ENCODE measurements around the gene ECSIT.

DNA sequence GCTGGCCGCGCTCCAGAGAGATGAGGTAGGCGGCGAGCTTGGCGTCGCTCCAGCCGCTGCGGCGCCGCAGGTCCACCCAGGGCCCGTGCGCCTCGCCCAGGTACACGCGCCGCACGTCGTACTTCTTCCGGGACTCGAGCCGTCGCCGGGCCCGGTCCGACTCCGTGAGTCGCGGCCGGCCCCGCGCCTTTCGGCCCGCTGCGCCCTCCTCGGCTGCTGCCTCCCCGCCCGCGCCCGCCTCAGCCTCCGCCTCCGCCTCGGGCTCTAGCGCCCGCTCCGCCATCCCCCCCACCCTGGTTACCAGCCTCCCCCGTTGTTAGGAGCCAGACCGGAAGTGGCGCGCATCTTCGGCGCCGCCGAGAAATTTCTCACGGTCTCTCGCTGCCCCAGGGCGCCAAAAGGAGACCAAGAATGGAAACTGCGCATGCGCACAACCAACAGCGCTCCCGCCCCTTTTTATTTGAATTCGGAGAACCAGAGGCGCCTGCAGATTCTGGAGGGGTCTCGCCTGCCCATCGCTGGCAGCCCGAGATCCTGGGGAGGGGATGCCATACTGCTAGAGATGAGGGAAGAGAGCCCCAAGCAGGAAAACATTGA lies 23.3 kb downstream of the ECSIT start, which contains the start of gene ZNF653:
- TF ChIP-seq, protein P1, sequence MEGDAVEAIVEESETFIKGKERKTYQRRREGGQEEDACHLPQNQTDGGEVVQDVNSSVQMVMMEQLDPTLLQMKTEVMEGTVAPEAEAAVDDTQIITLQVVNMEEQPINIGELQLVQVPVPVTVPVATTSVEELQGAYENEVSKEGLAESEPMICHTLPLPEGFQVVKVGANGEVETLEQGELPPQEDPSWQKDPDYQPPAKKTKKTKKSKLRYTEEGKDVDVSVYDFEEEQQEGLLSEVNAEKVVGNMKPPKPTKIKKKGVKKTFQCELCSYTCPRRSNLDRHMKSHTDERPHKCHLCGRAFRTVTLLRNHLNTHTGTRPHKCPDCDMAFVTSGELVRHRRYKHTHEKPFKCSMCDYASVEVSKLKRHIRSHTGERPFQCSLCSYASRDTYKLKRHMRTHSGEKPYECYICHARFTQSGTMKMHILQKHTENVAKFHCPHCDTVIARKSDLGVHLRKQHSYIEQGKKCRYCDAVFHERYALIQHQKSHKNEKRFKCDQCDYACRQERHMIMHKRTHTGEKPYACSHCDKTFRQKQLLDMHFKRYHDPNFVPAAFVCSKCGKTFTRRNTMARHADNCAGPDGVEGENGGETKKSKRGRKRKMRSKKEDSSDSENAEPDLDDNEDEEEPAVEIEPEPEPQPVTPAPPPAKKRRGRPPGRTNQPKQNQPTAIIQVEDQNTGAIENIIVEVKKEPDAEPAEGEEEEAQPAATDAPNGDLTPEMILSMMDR (IDR thresholded peaks at IDR 0.05), result no peak
- TF ChIP-seq POLR2A (IDR thresholded peaks at IDR 0.05), result peak in 1 of 2 donors; percentile 59

Data from adrenal gland (tissue), 5 donors.